Activated gamma-delta T cell (primary cell): ENCODE measurements around the gene PRDM16.

Experiments used
- DNase-seq: peaks from one replicate; lab custom pipeline; 2025; lab: John Stamatoyannopoulos, UW

Gene PRDM16

DNA sequence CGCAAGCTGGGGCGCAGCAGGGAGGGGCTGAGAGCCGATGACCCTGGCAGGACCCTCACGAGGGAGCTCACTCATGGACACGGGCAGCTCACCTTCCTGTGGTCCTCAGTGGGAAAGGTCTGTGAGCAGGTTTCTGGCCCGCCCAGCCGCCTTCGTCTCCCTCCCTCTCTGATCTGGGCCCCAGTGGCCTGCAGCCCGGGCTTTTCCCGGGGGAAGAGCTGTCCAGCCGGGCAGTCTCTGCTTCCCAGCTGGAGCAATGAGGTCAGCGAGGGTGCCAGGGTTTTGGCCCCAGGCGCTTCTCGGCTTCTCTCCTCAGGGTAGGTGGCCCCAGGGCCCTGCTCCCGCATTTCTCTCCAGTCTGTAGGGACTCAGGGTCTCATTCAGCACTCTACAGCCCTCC is 363.3 kb downstream of the PRDM16 start:
- no peak for DNase-seq

GRCh38 chr1:3433076-3433475 is 364.1 kb downstream of the PRDM16 start:
- no peak for DNase-seq

DNA sequence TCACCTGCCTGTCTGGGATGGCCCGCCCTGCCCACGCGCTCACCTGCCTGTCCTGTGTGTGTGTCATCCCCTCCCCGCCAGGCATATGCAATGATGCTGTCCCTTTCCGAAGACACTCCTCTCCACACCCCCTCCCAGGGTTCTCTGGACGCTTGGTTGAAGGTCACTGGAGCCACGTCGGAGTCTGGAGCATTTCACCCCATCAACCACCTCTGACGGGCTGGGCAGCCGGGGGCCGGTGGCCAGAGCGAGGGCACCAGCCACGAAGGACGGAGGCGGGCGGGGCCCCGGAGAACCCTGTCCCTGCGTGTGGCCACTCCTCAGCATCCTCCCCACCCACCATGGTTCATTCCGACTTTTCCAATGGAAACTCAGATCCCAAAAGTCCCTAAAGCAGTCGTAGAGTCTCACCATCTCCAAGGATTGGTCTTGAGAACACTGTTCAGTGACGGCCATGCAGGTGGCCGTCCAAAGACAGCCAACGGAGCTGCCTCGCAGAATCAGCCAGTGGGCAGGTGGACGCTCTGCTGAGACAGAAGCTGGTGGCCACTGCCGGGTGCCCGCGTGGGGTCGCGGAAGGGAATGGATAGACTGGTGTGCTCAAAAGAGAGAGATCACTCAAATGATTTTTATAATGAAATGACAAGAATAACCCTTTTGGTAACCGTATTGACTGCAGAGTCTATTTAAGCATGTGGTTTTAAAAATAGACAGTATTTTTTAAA is 364.8 kb downstream of the PRDM16 start:
- DNase-seq: no peak

DNA sequence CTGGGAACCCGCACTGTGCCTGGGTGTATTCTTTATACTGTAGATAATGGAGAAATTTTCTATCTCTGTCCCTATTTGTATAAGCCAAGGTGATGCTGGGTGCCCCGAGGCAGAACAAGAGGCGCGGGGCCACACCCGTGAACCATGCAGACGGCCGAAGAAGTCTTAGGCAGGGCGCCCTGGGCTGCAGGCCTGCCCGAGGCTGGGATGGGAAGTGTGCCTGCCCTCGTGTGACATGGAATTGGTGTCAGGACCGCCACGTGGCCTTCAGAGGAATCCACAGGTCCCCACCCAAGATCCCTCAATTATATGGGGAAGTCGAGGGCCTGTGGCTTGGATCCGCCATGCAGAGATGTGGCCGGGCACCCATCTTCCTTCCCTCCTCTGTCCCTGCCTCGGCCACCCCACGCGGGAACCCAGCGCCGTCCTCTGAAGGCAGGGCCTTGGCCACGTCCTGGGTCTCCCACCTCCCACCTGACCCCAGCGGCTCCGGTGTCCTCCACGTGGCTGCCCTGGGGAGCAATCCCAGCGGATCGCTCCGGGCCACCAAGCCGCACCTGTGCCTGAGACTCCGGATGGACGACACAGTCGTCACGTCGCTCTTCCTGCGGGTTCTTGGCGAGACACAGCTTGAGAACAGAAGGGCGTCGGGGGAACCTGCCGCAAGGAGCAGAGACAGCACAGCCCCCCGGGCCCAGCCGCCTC is 365.6 kb downstream of the PRDM16 start:
- no peak for DNase-seq

- DNase-seq: no peak
Observed at GRCh38 chr1:3435666-3436065, 366.7 kb downstream of the PRDM16 start.

DNA sequence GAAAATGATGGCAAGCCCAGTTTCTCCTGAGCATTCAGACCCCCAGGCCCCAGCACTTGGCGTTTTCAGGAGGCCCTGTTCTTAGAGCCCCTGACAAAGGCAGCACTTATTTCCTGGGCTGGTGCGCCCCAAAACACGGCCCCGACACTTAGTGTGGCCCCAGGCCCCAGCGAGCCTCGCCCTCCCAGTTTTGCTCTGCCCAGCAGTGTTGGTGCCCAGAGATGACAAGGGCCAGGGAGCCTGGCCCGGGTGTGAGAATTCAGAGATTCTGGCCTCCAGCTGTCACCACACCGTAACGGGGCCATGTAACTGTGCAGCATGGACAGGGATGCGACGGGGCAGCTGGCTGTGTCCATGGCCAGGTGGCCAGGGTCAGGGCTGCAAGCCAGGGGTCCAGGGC is 367.4 kb downstream of the PRDM16 start:
- no peak for DNase-seq

- no peak for DNase-seq
Observed at GRCh38 chr1:3436901-3437300, 367.9 kb downstream of the PRDM16 start.

GRCh38 chr1:3438661-3439180 is 369.7 kb downstream of the PRDM16 start:
- DNase-seq: no peak

- DNase-seq: no peak
Observed at GRCh38 chr1:3439346-3440299, 370.6 kb downstream of the PRDM16 start.

DNA sequence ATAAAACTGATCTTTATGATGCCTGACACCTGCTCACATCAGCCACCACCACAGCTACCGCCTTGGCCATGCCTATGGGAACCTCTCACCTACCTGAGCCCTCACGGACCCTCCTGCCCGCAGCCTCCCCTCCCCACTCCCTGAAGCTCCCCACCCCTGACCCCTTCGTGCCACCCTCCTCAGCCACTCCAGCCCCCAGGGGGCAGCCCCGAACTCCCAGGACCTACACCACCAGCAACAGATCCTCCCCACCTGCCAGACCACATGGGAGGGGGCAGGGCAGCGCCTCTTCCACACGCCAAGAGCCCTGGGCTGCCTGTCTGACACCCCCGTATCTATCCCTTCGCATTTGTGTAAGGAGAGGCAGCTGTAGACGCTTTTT is 371.3 kb downstream of the PRDM16 start:
- no peak for DNase-seq

DNA sequence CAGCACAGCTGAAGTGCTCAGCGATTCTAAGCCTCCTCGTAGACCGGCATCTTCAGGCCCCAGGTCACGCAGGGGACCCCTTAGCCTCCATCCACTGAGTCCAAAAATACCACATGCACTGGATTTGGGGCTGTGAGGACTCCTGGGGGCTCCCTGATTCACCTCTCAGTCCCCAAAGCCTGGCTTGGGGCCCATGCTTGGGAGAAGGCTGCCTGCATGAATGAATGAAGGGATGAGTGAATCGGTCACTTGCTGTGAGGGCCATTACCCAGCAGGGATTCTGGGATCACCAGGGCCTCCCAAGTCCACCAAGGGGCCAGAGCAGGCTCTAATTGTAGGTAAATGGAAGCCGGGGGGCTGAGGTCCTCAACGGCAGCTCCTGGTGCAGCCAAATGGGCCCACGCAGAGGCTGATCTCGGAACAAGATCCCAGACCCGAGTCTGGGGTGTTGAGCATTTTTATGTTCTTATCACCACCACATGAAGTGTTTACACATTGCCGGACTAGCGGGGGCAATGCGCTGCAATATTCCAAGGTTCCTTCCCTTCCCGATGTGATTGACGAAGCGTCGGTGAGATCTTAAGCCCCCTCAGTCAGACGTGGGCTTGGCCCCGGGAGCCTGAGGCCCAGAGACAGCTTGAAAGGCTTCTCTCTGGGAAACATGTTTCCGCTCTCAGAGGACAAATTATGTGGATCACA is 371.9 kb downstream of the PRDM16 start:
- DNase-seq: no peak

DNA sequence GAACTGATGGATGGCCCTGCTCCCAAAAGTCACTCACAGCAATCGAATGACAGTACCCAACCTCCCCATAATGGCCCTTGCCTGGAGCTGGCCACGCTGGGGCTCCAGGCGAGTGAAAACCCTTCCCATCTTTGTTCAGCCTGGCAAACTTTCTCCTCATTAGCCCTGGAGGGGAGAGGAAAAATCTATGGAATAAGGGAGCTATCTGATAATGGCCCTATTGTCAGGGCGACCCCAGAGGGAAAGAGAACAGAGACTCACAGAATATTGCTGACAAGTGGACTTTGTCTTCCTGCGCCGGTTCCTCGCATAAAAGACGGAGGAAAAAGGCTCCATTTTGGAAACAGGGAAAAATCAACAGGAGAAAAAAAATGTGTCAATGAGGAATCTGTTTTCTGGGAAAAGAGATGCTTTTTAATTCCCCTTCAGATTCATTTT is 372.4 kb downstream of the PRDM16 start:
- DNase-seq: no peak

GRCh38 chr1:3441880-3442279 is 372.9 kb downstream of the PRDM16 start:
- DNase-seq: no peak

DNA sequence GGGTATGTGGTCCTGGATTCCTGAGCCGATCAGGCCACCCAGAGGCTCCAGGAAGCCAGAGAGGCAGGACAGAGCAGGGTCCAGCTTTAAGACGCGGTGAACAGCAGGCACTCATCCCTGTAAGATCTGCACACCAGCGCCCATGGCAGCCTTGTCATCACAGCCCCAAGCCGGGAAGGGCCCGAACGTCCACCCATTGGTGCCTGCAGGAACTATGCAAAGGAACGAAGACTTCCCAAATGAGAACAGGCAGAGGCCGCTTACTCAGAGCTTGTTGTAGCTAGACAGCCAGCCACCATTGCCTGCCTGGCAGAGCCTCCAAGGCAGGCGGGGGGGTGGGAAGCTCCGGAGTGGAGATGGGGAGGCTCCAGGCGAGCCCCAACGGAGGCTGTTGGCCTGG is 373.3 kb downstream of the PRDM16 start:
- no peak for DNase-seq

DNA sequence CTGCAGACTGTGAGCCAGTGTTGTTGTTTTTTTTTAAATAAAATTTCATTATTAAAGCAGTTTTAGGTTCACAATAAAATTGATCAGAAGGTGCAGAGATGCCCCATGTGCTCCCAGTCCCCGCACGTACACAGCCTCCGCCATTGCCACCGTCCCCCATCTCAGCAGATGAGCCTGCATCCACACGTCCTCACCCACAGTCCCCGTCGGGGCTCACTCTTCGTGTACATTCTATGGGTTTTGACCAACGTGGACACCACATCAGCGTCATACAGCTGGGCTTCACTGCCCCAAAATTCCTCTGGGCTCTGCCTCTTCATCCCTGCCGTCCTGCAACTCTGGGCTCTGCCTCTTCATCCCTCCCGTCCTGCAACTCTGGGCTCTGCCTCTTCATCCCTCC is 373.9 kb downstream of the PRDM16 start:
- DNase-seq: no peak

DNA sequence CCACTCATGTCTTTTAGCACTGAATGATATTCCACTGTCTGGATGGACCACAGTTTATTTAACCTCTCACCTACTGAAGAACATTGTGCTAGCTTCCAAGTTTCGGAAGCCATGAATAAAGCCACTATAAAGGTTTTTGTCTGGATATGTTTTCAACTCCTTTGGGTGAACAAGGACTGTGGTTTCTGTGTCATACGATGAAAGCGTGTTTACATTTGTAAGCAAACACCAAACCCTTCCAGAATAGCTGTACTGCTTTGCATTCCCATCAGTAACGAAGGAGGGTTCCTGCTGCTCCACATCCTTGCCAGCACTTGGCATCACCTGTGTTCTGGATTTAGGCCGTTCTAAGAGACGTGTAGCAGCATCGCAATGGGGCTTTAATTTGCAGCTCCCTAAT is 374.8 kb downstream of the PRDM16 start:
- DNase-seq: no peak

- DNase-seq: no peak
Observed at GRCh38 chr1:3444298-3444697, 375.3 kb downstream of the PRDM16 start.

DNA sequence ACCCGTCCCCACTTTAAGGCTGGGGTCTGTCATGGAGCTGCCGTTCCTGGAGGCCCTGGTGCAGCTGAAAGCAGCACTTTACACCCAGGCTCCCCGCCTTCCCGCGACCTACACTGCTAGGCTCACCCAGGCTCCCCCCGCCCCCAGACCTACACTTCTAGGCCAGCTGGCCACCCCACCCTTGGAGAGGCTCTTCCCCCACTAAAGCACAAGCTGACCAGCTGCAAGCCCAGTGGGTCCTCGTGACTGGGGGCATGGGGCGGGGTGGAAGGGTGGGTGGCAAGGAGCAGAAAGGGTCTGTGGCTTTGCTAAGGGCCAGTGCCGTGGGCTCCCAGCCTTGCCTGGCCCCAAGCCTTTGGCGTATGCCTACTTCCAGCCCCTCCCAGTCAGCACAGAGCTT is 375.7 kb downstream of the PRDM16 start:
- DNase-seq: no peak

GRCh38 chr1:3450202-3450863 is 381.3 kb downstream of the PRDM16 start:
- DNase-seq: no peak

DNA sequence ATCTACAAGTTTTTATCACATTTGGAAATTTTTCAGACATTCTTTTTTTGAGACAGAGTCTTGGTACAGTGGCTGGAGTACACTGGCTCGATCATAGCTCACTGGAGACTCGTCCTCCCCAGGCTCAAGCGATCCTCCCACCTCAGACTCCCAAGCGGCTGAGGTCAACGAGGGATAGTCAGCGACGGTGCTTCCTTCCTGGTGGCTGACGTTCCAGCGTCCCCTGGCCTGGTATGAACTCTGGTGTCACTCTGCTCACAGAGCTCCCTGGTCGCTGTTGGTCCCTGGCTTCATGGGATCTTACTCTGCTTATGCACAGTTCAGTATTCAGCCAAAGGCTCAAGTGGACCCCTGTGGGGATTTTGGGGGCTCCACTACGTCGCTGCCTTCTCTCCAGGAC is 382.0 kb downstream of the PRDM16 start:
- no peak for DNase-seq
